GM12865 (cell line): ENCODE results near the gene C6orf136.

Source experiments
- DNase-seq: peaks from one replicate; pipeline ENCODE4 v3.0.0; 2010; ENCODE audit warnings: low read depth
- H3K4me3 ChIP-seq: 2 replicates; pipeline ENCODE4 v1.5.1; 2011; ENCODE audit warnings: mild to moderate bottlenecking, low read depth, low read length, control low read depth
- CTCF ChIP-seq: IDR thresholded peaks from 2 replicates; pipeline ENCODE4 v1.5.1; 2011; ENCODE audit warnings: low read length, control low read depth, low read depth, inconsistent platforms; ENCODE audit not compliant: insufficient read depth; ENCODE audit errors: missing control alignments

Gene C6orf136

GRCh38 chr6:30681766-30682142 is 34.8 kb downstream of the C6orf136 start:
- DNase-seq, result peak; percentile 36
- peak overlapping the region; percentile 96 for H3K4me3 ChIP-seq
- no peak for TF ChIP-seq CTCF

- peak overlapping the region; percentile 96 for H3K4me3 ChIP-seq
- no peak for TF ChIP-seq CTCF
- peak; percentile 95 for DNase-seq
Measured at GRCh38 chr6:30682143-30683117, 35.5 kb downstream of the C6orf136 start.

- no peak for TF ChIP-seq CTCF
- DNase-seq, result no peak
- peak overlapping the region; percentile 96 for H3K4me3 ChIP-seq
Measured at GRCh38 chr6:30683183-30683979, 36.4 kb downstream of the C6orf136 start.

- no peak for TF ChIP-seq CTCF
- DNase-seq, result no peak
- H3K4me3 ChIP-seq, result peak overlapping the region; percentile 96
Measured at GRCh38 chr6:30683980-30684338, 37.0 kb downstream of the C6orf136 start.

- peak; percentile 71 for DNase-seq
- H3K4me3 ChIP-seq, result peak overlapping the region; percentile 96
- TF ChIP-seq CTCF, result no peak
Measured at GRCh38 chr6:30684386-30685156, 37.6 kb downstream of the C6orf136 start.

- peak overlapping the region; percentile 96 for H3K4me3 ChIP-seq
- TF ChIP-seq CTCF, result peak; percentile 33
- DNase-seq, result peak; percentile 42
Measured at GRCh38 chr6:30685157-30686008, 38.5 kb downstream of the C6orf136 start.
